SU-DHL-6 (cell line): ENCODE measurements around the gene PRKAB2.

ENCODE experiments used
- H2AFZ ChIP-seq: fragments of 200-600 bp; sonication (generic); 2 replicates; pipeline ENCODE4 v1.6.1; 2014; ENCODE audit warnings: low read depth, mild to moderate bottlenecking, moderate library complexity, mixed read lengths, antibody characterized with exemption, low read length; ENCODE audit not compliant: severe bottlenecking
- H3F3A ChIP-seq: fragments of 200-600 bp; shearing (Covaris generic); 2 replicates; pipeline ENCODE4 v1.6.0; 2016; ENCODE audit warnings: antibody characterized with exemption, mild to moderate bottlenecking; ENCODE audit not compliant: insufficient read depth
- H3K27ac ChIP-seq: fragments of 200-600 bp; sonication (generic); 2 replicates; pipeline ENCODE4 v1.5.1; 2016; ENCODE audit warnings: low read depth, mild to moderate bottlenecking, low read length, moderate library complexity, mixed read lengths
- H3K27me3 ChIP-seq: fragments of 200-600 bp; sonication (generic), shearing (Covaris generic); 2 replicates; pipeline ENCODE4 v1.6.0; 2014; ENCODE audit warnings: mild to moderate bottlenecking, low read length
- H3K36me3 ChIP-seq: fragments of 200-600 bp; sonication (generic); 2 replicates; pipeline ENCODE4 v1.6.1; 2014; ENCODE audit warnings: mild to moderate bottlenecking, low read length, mixed read lengths
- H3K4me2 ChIP-seq: fragments of 300-600, 200-600 bp; shearing (Covaris generic), sonication (generic); 2 replicates; pipeline ENCODE4 v1.6.0; 2014; ENCODE audit warnings: low read length, low read depth, mild to moderate bottlenecking; ENCODE audit not compliant: poor library complexity, severe bottlenecking
- H3K4me3 ChIP-seq: fragments of 200-600 bp; sonication (generic); 2 replicates; pipeline ENCODE4 v1.5.1; 2014; ENCODE audit warnings: antibody characterized with exemption, low read length, mild to moderate bottlenecking, mixed read lengths; ENCODE audit not compliant: insufficient read depth, poor library complexity, severe bottlenecking
- H3K79me2 ChIP-seq: fragments of 200-600 bp; sonication (generic); 2 replicates; pipeline ENCODE4 v1.6.1; 2014; ENCODE audit warnings: mild to moderate bottlenecking, low read length, moderate library complexity; ENCODE audit not compliant: insufficient read depth
- H3K9ac ChIP-seq: fragments of 200-600 bp; sonication (generic); 2 replicates; pipeline ENCODE4 v1.7.0; 2014; ENCODE audit warnings: mild to moderate bottlenecking, low read length
- H3K9me2 ChIP-seq: fragments of 200-600 bp; sonication (generic); replicated peaks from 2 replicates; pipeline ENCODE4 v1.6.1; 2014; ENCODE audit warnings: low read length; ENCODE audit not compliant: insufficient read depth
- H3K9me3 ChIP-seq: fragments of 200-600 bp; sonication (generic); 2 replicates; pipeline ENCODE4 v1.6.1; 2014; ENCODE audit warnings: low read length, mixed read lengths; ENCODE audit not compliant: insufficient read depth
- H4K20me1 ChIP-seq: fragments of 200-600 bp; sonication (generic); 2 replicates; pipeline ENCODE4 v1.6.1; 2014; ENCODE audit warnings: low read depth, mild to moderate bottlenecking, antibody characterized with exemption, low read length, moderate library complexity, mixed read lengths
- CTCF ChIP-seq: fragments of 200-600 bp; sonication (generic); IDR thresholded peaks from one replicate; pipeline ENCODE4 v1.5.1; 2017; ENCODE audit warnings: antibody characterized with exemption, mild to moderate bottlenecking, low read length, moderate library complexity; ENCODE audit not compliant: insufficient read depth, poor library complexity, severe bottlenecking
- EZH2phosphoT487 ChIP-seq: fragments of 200-600 bp; sonication (generic), shearing (Covaris generic); conservative IDR thresholded peaks from 2 replicates; pipeline ENCODE4 v1.6.1; 2018; ENCODE audit warnings: mild to moderate bottlenecking, antibody characterized with exemption, low read length, moderate library complexity, mixed read lengths

Gene PRKAB2

GRCh38 chr1:147172168-147173016 is at the start of gene PRKAB2:
Gene PRKAB2 (minus strand): TSS chr1:147172470. CDS start chr1:147172144, 326 bp downstream.
- Histone ChIP-seq H3K4me3 (peak within 1 kb of the TSS; percentile 94), H3K9me2 (no peaks in the 10 kb centered on the region), H3K9ac (peak within 1 kb of the TSS; percentile 82), H3K27me3 (no peaks in the 10 kb centered on the region), H4K20me1 (no peaks in the 10 kb centered on the region), H3K4me2 (peak within 1 kb of the TSS; percentile 85), H3K9me3 (no peaks in the 10 kb centered on the region), H2AFZ (peak within 1 kb of the TSS; percentile 96), H3K79me2 (peaks cover 29% of the 10 kb centered on the region), H3F3A (0 out of 2 replicates have a peak, but pooled peaks cover 5% of the 10 kb centered on the region), H3K27ac (peak within 1 kb of the TSS; percentile 39; the same call in 1 of the 2 replicates), H3K36me3 (no peaks in the 10 kb centered on the region)
- TF ChIP-seq CTCF (peak; percentile 72), EZH2phosphoT487 (no peak)

- no peaks in the 10 kb centered on the region for H3K9me2 ChIP-seq
- H3K27ac ChIP-seq: no peak overlapping the region
- H3K4me3 ChIP-seq: no peak overlapping the region
- no peaks in the 10 kb centered on the region for H3K79me2 ChIP-seq
- TF ChIP-seq CTCF: no peak
- TF ChIP-seq EZH2phosphoT487: no peak
- H3K9me3 ChIP-seq: no peaks in the 10 kb centered on the region
- no peaks in the 10 kb centered on the region for H4K20me1 ChIP-seq
- no peak overlapping the region for H3K4me2 ChIP-seq
- H3F3A ChIP-seq: no peaks in the 10 kb centered on the region
- H2AFZ ChIP-seq: no peak overlapping the region
- no peaks in the 10 kb centered on the region for H3K36me3 ChIP-seq
- no peak overlapping the region for H3K9ac ChIP-seq
- H3K27me3 ChIP-seq: no peaks in the 10 kb centered on the region
Observed at GRCh38 chr1:147218606-147219005, 46.3 kb upstream of the PRKAB2 start.

GRCh38 chr1:147217141-147217540 is 44.9 kb upstream of the PRKAB2 start:
- H3K4me2 ChIP-seq: no peak overlapping the region
- H3K4me3 ChIP-seq: no peak overlapping the region
- H3K27ac ChIP-seq: no peak overlapping the region
- no peak overlapping the region for H2AFZ ChIP-seq
- no peaks in the 10 kb centered on the region for H3K36me3 ChIP-seq
- no peak for TF ChIP-seq EZH2phosphoT487
- TF ChIP-seq CTCF: no peak
- H3F3A ChIP-seq: no peaks in the 10 kb centered on the region
- no peaks in the 10 kb centered on the region for H3K79me2 ChIP-seq
- no peaks in the 10 kb centered on the region for H4K20me1 ChIP-seq
- H3K27me3 ChIP-seq: no peaks in the 10 kb centered on the region
- H3K9me2 ChIP-seq: no peaks in the 10 kb centered on the region
- no peaks in the 10 kb centered on the region for H3K9me3 ChIP-seq
- no peak overlapping the region for H3K9ac ChIP-seq
